ENCODE results near the gene KRTAP5-4. TPM values are rescaled to one million over a fixed set of nuclear protein-coding genes. Genes with fewer than 3 reads are reported as not detected.

The KRTAP5-4 gene
- total RNA-seq, 1 donor: not detected

GRCh38 chr11:1669546-1670218, 47.7 kb upstream of the KRTAP5-4 start:
- Histone ChIP-seq H3K4me3 (ENCODE audit: insufficient read depth, low read length) (no peak overlapping the region), H3K9me3 (ENCODE audit: low read depth, low read length) (no peaks in the 10 kb centered on the region), H3K79me2 (ENCODE audit: insufficient read depth, low read length) (no peaks in the 10 kb centered on the region), H3K27me3 (ENCODE audit: insufficient read depth, low read length) (peaks cover 51% of the 10 kb centered on the region), H2AFZ (ENCODE audit: low read length) (no peak overlapping the region), H3K4me2 (ENCODE audit: insufficient read depth, low read length) (no peak overlapping the region), H3K36me3 (ENCODE audit: insufficient read depth, low read length) (no peaks in the 10 kb centered on the region), H4K20me1 (ENCODE audit: insufficient read depth, low read length) (no peaks in the 10 kb centered on the region), H3K4me1 (ENCODE audit: insufficient read depth, low read length) (no peaks in the 10 kb centered on the region), H3K27ac (ENCODE audit: low read depth, low read length) (no peak overlapping the region)
- peak; percentile 64 for DNase-seq (ENCODE audit: insufficient read length, low spot score, missing footprints)
- no peak for TF ChIP-seq CTCF (IDR thresholded peaks at IDR 0.05; ENCODE audit: extremely low read depth, low read depth, low read length)

GRCh38 chr11:1668911-1669473, 47.1 kb upstream of the KRTAP5-4 start:
- TF ChIP-seq CTCF (IDR thresholded peaks at IDR 0.05; ENCODE audit: extremely low read depth, low read depth, low read length): no peak
- no peak overlapping the region for H3K4me2 ChIP-seq (ENCODE audit: insufficient read depth, low read length)
- no peaks in the 10 kb centered on the region for H3K36me3 ChIP-seq (ENCODE audit: insufficient read depth, low read length)
- H3K4me3 ChIP-seq (ENCODE audit: insufficient read depth, low read length): no peak overlapping the region
- H4K20me1 ChIP-seq (ENCODE audit: insufficient read depth, low read length): no peaks in the 10 kb centered on the region
- peaks cover 44% of the 10 kb centered on the region for H3K27me3 ChIP-seq (ENCODE audit: insufficient read depth, low read length)
- H3K27ac ChIP-seq (ENCODE audit: low read depth, low read length): no peak overlapping the region
- peak; percentile 73 for DNase-seq (ENCODE audit: insufficient read length, low spot score, missing footprints)
- no peaks in the 10 kb centered on the region for H3K79me2 ChIP-seq (ENCODE audit: insufficient read depth, low read length)
- no peaks in the 10 kb centered on the region for H3K4me1 ChIP-seq (ENCODE audit: insufficient read depth, low read length)
- no peak overlapping the region for H2AFZ ChIP-seq (ENCODE audit: low read length)
- no peaks in the 10 kb centered on the region for H3K9me3 ChIP-seq (ENCODE audit: low read depth, low read length)

GRCh38 chr11:1667906-1668305, 46.0 kb upstream of the KRTAP5-4 start:
- H3K9me3 ChIP-seq (ENCODE audit: low read depth, low read length): no peaks in the 10 kb centered on the region
- H2AFZ ChIP-seq (ENCODE audit: low read length): no peak overlapping the region
- no peak overlapping the region for H3K4me2 ChIP-seq (ENCODE audit: insufficient read depth, low read length)
- H3K36me3 ChIP-seq (ENCODE audit: insufficient read depth, low read length): no peaks in the 10 kb centered on the region
- TF ChIP-seq CTCF (IDR thresholded peaks at IDR 0.05; ENCODE audit: extremely low read depth, low read depth, low read length): no peak
- no peak overlapping the region for H3K27ac ChIP-seq (ENCODE audit: low read depth, low read length)
- H3K27me3 ChIP-seq (ENCODE audit: insufficient read depth, low read length): peaks cover 33% of the 10 kb centered on the region
- no peaks in the 10 kb centered on the region for H4K20me1 ChIP-seq (ENCODE audit: insufficient read depth, low read length)
- H3K79me2 ChIP-seq (ENCODE audit: insufficient read depth, low read length): no peaks in the 10 kb centered on the region
- peak; percentile 71 for DNase-seq (ENCODE audit: insufficient read length, low spot score, missing footprints)
- no peak overlapping the region for H3K4me3 ChIP-seq (ENCODE audit: insufficient read depth, low read length)
- H3K4me1 ChIP-seq (ENCODE audit: insufficient read depth, low read length): no peaks in the 10 kb centered on the region

- Histone ChIP-seq H3K79me2 (ENCODE audit: insufficient read depth, low read length) (no peaks in the 10 kb centered on the region), H3K9me3 (ENCODE audit: low read depth, low read length) (no peaks in the 10 kb centered on the region), H3K4me3 (ENCODE audit: insufficient read depth, low read length) (no peak overlapping the region), H3K36me3 (ENCODE audit: insufficient read depth, low read length) (no peaks in the 10 kb centered on the region), H3K27ac (ENCODE audit: low read depth, low read length) (no peak overlapping the region), H4K20me1 (ENCODE audit: insufficient read depth, low read length) (no peaks in the 10 kb centered on the region), H3K4me1 (ENCODE audit: insufficient read depth, low read length) (no peaks in the 10 kb centered on the region), H3K4me2 (ENCODE audit: insufficient read depth, low read length) (no peak overlapping the region), H2AFZ (ENCODE audit: low read length) (no peak overlapping the region), H3K27me3 (ENCODE audit: insufficient read depth, low read length) (peaks cover 27% of the 10 kb centered on the region)
- TF ChIP-seq CTCF (IDR thresholded peaks at IDR 0.05; ENCODE audit: extremely low read depth, low read depth, low read length): no peak
- peak; percentile 71 for DNase-seq (ENCODE audit: insufficient read length, low spot score, missing footprints)
Measured at GRCh38 chr11:1667121-1667850, 45.3 kb upstream of the KRTAP5-4 start.

Measured in osteoblast (primary cell).